Measurements from ENCODE around the gene ACER2.

The ACER2 gene

GRCh38 chr9:19470981-19471650 lies 62.3 kb downstream of the ACER2 start:
- H3K4me3 ChIP-seq (ENCODE audit: low read length), result no peak overlapping the region
- no peak for DNase-seq (ENCODE audit: low read depth)
- no peak for TF ChIP-seq CTCF (conservative IDR thresholded peaks at IDR 0.05; ENCODE audit: low read depth, low read length)

GRCh38 chr9:19471737-19472648 lies 63.2 kb downstream of the ACER2 start:
- no peak overlapping the region for H3K4me3 ChIP-seq (ENCODE audit: low read length)
- peak; percentile 88 for TF ChIP-seq CTCF (conservative IDR thresholded peaks at IDR 0.05; ENCODE audit: low read depth, low read length)
- no peak for DNase-seq (ENCODE audit: low read depth)

- no peak for DNase-seq (ENCODE audit: low read depth)
- H3K4me3 ChIP-seq (ENCODE audit: low read length), result no peak overlapping the region
- TF ChIP-seq CTCF (conservative IDR thresholded peaks at IDR 0.05; ENCODE audit: low read depth, low read length), result no peak
Observed at GRCh38 chr9:19473605-19474004, 64.8 kb downstream of the ACER2 start.

GRCh38 chr9:19479874-19480273 lies 71.1 kb downstream of the ACER2 start:
- DNase-seq (ENCODE audit: low read depth), result no peak
- TF ChIP-seq CTCF (conservative IDR thresholded peaks at IDR 0.05; ENCODE audit: low read depth, low read length), result no peak
- H3K4me3 ChIP-seq (ENCODE audit: low read length), result no peak overlapping the region

- H3K4me3 ChIP-seq (ENCODE audit: low read length), result no peak overlapping the region
- TF ChIP-seq CTCF (conservative IDR thresholded peaks at IDR 0.05; ENCODE audit: low read depth, low read length), result no peak
- no peak for DNase-seq (ENCODE audit: low read depth)
Observed at GRCh38 chr9:19480345-19480744, 71.5 kb downstream of the ACER2 start.

GRCh38 chr9:19481121-19481870 lies 72.5 kb downstream of the ACER2 start:
- no peak for DNase-seq (ENCODE audit: low read depth)
- TF ChIP-seq CTCF (conservative IDR thresholded peaks at IDR 0.05; ENCODE audit: low read depth, low read length), result no peak
- no peak overlapping the region for H3K4me3 ChIP-seq (ENCODE audit: low read length)

All from retinal pigment epithelial cell (primary cell).